ENCODE results near the gene CCDC85C.

DNA sequence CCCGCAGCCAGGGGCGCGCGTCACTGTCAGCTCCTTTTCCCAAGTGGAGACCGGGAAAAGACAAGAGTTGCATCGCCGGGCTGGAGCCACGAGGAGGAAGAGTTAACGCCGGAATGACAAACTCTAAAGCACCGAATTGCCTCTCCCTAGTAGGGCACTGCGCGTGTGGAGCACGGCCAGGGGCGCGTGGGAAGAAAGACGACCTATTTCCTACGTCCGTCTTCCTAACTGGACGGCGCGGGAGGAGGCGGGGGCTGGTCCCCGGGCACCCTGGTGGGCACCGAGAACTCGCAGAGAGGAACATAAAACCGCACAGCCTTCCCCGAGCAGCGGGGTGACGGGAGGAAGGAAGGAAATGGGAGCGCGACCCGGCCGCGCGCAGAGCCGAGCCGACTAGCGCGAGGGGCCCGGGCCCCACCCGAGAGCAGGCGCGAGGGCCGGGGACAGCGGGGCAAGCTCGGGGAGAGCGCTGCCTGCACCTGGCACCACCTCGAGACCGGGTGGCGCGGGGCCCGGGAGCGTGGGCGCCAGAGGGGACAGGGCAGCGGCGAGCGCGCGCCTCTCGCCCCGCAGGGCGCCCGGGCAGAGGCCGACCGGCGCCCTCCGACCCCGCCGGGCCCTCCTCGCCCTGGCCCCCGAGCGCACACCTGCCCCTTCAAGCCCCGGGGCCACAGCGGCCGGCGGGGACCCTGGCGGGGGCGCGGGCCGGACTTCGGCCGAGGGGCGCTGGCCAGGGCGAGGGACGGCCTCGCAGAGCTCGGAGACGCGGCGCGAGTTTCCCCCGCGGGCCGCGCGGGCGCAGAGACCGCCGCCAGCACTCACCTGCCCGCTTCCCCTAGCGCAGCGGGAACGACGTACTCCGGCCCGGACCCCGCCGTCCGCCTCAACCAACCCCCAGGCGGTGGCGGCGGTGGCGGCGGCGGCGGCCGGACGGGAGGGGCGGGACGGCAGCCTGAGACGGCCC lies 123.8 kb downstream of the CCDC85C start, which contains the start of gene SETD3:
- TF ChIP-seq POLR2A (IDR thresholded peaks at IDR 0.05) (peak in 3 of 4 donors; percentile 56 to 65 (median 58)), POLR2AphosphoS5 (IDR thresholded peaks at IDR 0.05) (peak; percentile 29 to 41), EP300 (IDR thresholded peaks at IDR 0.05) (no peak)
- TF ChIP-seq, protein P1, sequence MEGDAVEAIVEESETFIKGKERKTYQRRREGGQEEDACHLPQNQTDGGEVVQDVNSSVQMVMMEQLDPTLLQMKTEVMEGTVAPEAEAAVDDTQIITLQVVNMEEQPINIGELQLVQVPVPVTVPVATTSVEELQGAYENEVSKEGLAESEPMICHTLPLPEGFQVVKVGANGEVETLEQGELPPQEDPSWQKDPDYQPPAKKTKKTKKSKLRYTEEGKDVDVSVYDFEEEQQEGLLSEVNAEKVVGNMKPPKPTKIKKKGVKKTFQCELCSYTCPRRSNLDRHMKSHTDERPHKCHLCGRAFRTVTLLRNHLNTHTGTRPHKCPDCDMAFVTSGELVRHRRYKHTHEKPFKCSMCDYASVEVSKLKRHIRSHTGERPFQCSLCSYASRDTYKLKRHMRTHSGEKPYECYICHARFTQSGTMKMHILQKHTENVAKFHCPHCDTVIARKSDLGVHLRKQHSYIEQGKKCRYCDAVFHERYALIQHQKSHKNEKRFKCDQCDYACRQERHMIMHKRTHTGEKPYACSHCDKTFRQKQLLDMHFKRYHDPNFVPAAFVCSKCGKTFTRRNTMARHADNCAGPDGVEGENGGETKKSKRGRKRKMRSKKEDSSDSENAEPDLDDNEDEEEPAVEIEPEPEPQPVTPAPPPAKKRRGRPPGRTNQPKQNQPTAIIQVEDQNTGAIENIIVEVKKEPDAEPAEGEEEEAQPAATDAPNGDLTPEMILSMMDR (IDR thresholded peaks at IDR 0.05), result peak in 3 of 6 experiments; percentile 26 to 38 (median 37)
